HUES48 (cell line): ENCODE data around the gene CTSW.

ENCODE experiments used
- H3K27ac ChIP-seq: one replicate; pipeline ENCODE4 v1.7.0; 2013; ENCODE audit warnings: low read depth, low read length, inconsistent platforms
- H3K27me3 ChIP-seq: 2 replicates; pipeline ENCODE4 v1.6.1; 2013; ENCODE audit warnings: mild to moderate bottlenecking, low read length; ENCODE audit not compliant: control insufficient read depth, insufficient read depth
- H3K36me3 ChIP-seq: 2 replicates; pipeline ENCODE4 v1.6.1; 2013; ENCODE audit warnings: low read length; ENCODE audit not compliant: control insufficient read depth, insufficient read depth
- H3K4me1 ChIP-seq: 2 replicates; pipeline ENCODE4 v1.6.1; 2013; ENCODE audit warnings: mild to moderate bottlenecking, low read length; ENCODE audit not compliant: control insufficient read depth, insufficient read depth
- H3K4me3 ChIP-seq: 2 replicates; pipeline ENCODE4 v1.5.1; 2013; ENCODE audit warnings: mild to moderate bottlenecking, low read depth, low read length
- H3K9ac ChIP-seq: 2 replicates; pipeline ENCODE4 v1.6.1; 2013; ENCODE audit warnings: mild to moderate bottlenecking, low read depth, low read length, moderate library complexity
- H3K9me3 ChIP-seq: 2 replicates; pipeline ENCODE4 v1.6.1; 2013; ENCODE audit warnings: low read length; ENCODE audit not compliant: control insufficient read depth, insufficient read depth

The CTSW gene

GRCh38 chr11:65862191-65862735 lies 17.4 kb upstream of the CTSW start:
- H3K9me3 ChIP-seq: no peaks in the 10 kb centered on the region
- no peak overlapping the region for H3K4me3 ChIP-seq
- H3K27me3 ChIP-seq: no peaks in the 10 kb centered on the region
- no peak overlapping the region for H3K9ac ChIP-seq
- peaks cover 50% of the 10 kb centered on the region for H3K36me3 ChIP-seq
- 0 out of 2 replicates have a peak, but pooled peaks cover 2% of the 10 kb centered on the region for H3K4me1 ChIP-seq
- H3K27ac ChIP-seq: no peak overlapping the region

- no peak overlapping the region for H3K27ac ChIP-seq
- no peaks in the 10 kb centered on the region for H3K9me3 ChIP-seq
- H3K4me1 ChIP-seq: 0 out of 2 replicates have a peak, but pooled peaks cover 4% of the 10 kb centered on the region
- peaks cover 51% of the 10 kb centered on the region for H3K36me3 ChIP-seq
- no peaks in the 10 kb centered on the region for H3K27me3 ChIP-seq
- no peak overlapping the region for H3K9ac ChIP-seq
- no peak overlapping the region for H3K4me3 ChIP-seq
Measured at GRCh38 chr11:65862941-65863888, 16.4 kb upstream of the CTSW start.

GRCh38 chr11:65863889-65864705 lies 15.5 kb upstream of the CTSW start:
- no peak overlapping the region for H3K4me3 ChIP-seq
- H3K36me3 ChIP-seq: peaks cover 51% of the 10 kb centered on the region
- H3K9me3 ChIP-seq: no peaks in the 10 kb centered on the region
- H3K27me3 ChIP-seq: no peaks in the 10 kb centered on the region
- no peak overlapping the region for H3K9ac ChIP-seq
- H3K4me1 ChIP-seq: 0 out of 2 replicates have a peak, but pooled peaks cover 4% of the 10 kb centered on the region
- no peak overlapping the region for H3K27ac ChIP-seq

GRCh38 chr11:65864706-65865471 lies 14.7 kb upstream of the CTSW start:
- H3K9ac ChIP-seq: no peak overlapping the region
- H3K9me3 ChIP-seq: no peaks in the 10 kb centered on the region
- no peak overlapping the region for H3K27ac ChIP-seq
- H3K36me3 ChIP-seq: peaks cover 51% of the 10 kb centered on the region
- no peak overlapping the region for H3K4me3 ChIP-seq
- H3K4me1 ChIP-seq: 0 out of 2 replicates have a peak, but pooled peaks cover 4% of the 10 kb centered on the region
- H3K27me3 ChIP-seq: no peaks in the 10 kb centered on the region

- no peak overlapping the region for H3K9ac ChIP-seq
- H3K9me3 ChIP-seq: no peaks in the 10 kb centered on the region
- 0 out of 2 replicates have a peak, but pooled peaks cover 4% of the 10 kb centered on the region for H3K4me1 ChIP-seq
- no peak overlapping the region for H3K4me3 ChIP-seq
- no peaks in the 10 kb centered on the region for H3K27me3 ChIP-seq
- H3K36me3 ChIP-seq: peaks cover 51% of the 10 kb centered on the region
- H3K27ac ChIP-seq: no peak overlapping the region
Measured at GRCh38 chr11:65865550-65866172, 14.0 kb upstream of the CTSW start.

- Histone ChIP-seq H3K36me3 (peaks cover 51% of the 10 kb centered on the region), H3K9ac (no peak overlapping the region), H3K27ac (no peak overlapping the region)
Measured at GRCh38 chr11:65866509-65867283, 12.9 kb upstream of the CTSW start.

GRCh38 chr11:65867284-65868071 lies 12.2 kb upstream of the CTSW start:
- Histone ChIP-seq H3K9me3 (no peaks in the 10 kb centered on the region), H3K4me1 (0 out of 2 replicates have a peak, but pooled peaks cover 4% of the 10 kb centered on the region), H3K36me3 (peaks cover 46% of the 10 kb centered on the region), H3K27ac (no peak overlapping the region), H3K4me3 (peak overlapping the region; percentile 57), H3K27me3 (no peaks in the 10 kb centered on the region; the same call in 1 of the 2 replicates), H3K9ac (no peak overlapping the region)

More at GRCh38 chr11:65866509-65867283, 12.9 kb upstream of the CTSW start:
- H3K27me3 ChIP-seq: no peaks in the 10 kb centered on the region; the same call in 1 of the 2 replicates
- H3K4me3 ChIP-seq: no peak overlapping the region
- 0 out of 2 replicates have a peak, but pooled peaks cover 4% of the 10 kb centered on the region for H3K4me1 ChIP-seq
- H3K9me3 ChIP-seq: no peaks in the 10 kb centered on the region

- H3K9me3 ChIP-seq: no peaks in the 10 kb centered on the region
- no peak overlapping the region for H3K27ac ChIP-seq
- H3K4me1 ChIP-seq: 0 out of 2 replicates have a peak, but pooled peaks cover 4% of the 10 kb centered on the region
- no peak overlapping the region for H3K9ac ChIP-seq
- peak overlapping the region; percentile 57 for H3K4me3 ChIP-seq
- H3K36me3 ChIP-seq: peaks cover 40% of the 10 kb centered on the region
- no peaks in the 10 kb centered on the region; the same call in 1 of the 2 replicates for H3K27me3 ChIP-seq
Measured at GRCh38 chr11:65868076-65868667, 11.5 kb upstream of the CTSW start.
